ENCODE results near the gene ELF2. TPM values are rescaled to one million over a fixed set of nuclear protein-coding genes. Genes with fewer than 3 reads are reported as not detected.
A peak's percentile ranks its signal among the peaks of the same experiment; 100 is the strongest.
"Not testable (repeated sequence)": the region's sequence is repeated elsewhere in the genome, so short reads cannot be mapped to it uniquely, and the experiment has no call there.

The ELF2 gene
- total RNA-seq, 1 experiment from 2014 or later = 44.6 TPM

DNA sequence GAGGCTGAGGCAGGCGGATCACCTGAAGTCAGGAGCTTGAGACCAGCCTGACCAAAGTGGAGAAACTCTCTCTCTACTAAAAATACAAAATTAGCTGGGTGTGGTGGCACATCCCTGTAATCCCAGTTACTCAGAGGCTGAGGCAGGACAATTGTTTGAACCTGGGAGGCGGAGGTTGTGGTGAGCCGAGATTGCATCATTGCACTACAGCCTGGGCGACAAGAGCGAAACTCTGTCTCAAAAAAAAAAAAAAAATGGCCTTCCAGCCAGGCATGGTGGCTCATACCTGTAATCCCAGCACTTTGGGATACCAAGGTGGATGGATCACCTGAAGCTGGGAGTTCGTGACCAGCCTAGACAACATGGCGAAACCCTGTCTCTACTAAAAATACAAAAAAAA lies 168.7 kb downstream of the ELF2 start:
- TF ChIP-seq GABPB1 (CRISPR knock-in tag; IDR thresholded peaks at IDR 0.05) = peak; percentile 83
- H3K9me3 Mint-ChIP-seq; H3K27ac Mint-ChIP-seq; H3K36me3 Mint-ChIP-seq; DNase-seq (ENCODE audit: low spot score); POLR2A ChIA-PET; H3K4me3 Mint-ChIP-seq; ATAC-seq; H3K27me3 Mint-ChIP-seq (ENCODE audit: low read depth): not testable (repeated sequence)
- CTCF ChIA-PET = interaction anchor here (2.3 kb wide), 1 partner anchor 22 kb away, joined by 10 read pairs; no protein-coding TSS in a partner anchor
- peaks cover 13% of the 10 kb centered on the region for H3K4me1 Mint-ChIP-seq

DNA sequence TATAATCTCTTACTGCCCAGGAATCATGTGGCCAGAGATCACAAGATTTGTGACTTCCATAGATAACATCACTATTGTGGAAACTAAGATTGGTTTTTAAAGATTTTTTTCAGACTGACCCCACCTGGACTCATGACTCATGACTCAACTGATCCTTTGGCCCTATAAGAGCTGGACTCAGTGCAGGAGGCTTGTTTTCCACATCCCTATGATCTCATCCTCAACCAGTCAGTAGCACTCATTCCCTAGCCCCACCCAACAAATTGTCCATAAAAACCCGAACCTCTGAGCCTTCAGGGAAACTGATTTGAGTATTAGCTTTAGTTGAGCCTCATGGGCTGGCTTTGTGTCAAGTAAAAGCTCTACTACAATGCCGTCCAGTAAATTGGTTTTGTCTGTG lies 169.4 kb downstream of the ELF2 start:
- DNase-seq (ENCODE audit: low spot score) (no peak), ATAC-seq (no peak)
- H3K9me3 Mint-ChIP-seq = peaks cover 9% of the 10 kb centered on the region
- no peaks in the 10 kb centered on the region for H3K27me3 Mint-ChIP-seq (ENCODE audit: low read depth)
- H3K4me1 Mint-ChIP-seq = peaks cover 11% of the 10 kb centered on the region
- H3K27ac Mint-ChIP-seq = no peak overlapping the region
- ChIA-PET CTCF (interaction anchor here (2.3 kb wide), 1 partner anchor 23 kb away, joined by 10 read pairs; no protein-coding TSS in a partner anchor), POLR2A (no interaction called here)
- H3K4me3 Mint-ChIP-seq = no peak overlapping the region
- TF ChIP-seq HMGA2 (CRISPR knock-in tag; IDR thresholded peaks at IDR 0.05) (no peak), SMAD4 (CRISPR knock-in tag; IDR thresholded peaks at IDR 0.05) (no peak), PRRX2 (CRISPR knock-in tag; IDR thresholded peaks at IDR 0.05) (no peak), TP53 (CRISPR knock-in tag; IDR thresholded peaks at IDR 0.05) (no peak), MXD4 (CRISPR knock-in tag; IDR thresholded peaks at IDR 0.05; ENCODE audit: borderline replicate concordance) (no peak), ZNF396 (CRISPR knock-in tag; IDR thresholded peaks at IDR 0.05; ENCODE audit: borderline replicate concordance) (no peak), ZNF416 (CRISPR knock-in tag; IDR thresholded peaks at IDR 0.05) (no peak), JAZF1 (CRISPR knock-in tag; IDR thresholded peaks at IDR 0.05) (no peak)
- TF ChIP-seq, protein P1, sequence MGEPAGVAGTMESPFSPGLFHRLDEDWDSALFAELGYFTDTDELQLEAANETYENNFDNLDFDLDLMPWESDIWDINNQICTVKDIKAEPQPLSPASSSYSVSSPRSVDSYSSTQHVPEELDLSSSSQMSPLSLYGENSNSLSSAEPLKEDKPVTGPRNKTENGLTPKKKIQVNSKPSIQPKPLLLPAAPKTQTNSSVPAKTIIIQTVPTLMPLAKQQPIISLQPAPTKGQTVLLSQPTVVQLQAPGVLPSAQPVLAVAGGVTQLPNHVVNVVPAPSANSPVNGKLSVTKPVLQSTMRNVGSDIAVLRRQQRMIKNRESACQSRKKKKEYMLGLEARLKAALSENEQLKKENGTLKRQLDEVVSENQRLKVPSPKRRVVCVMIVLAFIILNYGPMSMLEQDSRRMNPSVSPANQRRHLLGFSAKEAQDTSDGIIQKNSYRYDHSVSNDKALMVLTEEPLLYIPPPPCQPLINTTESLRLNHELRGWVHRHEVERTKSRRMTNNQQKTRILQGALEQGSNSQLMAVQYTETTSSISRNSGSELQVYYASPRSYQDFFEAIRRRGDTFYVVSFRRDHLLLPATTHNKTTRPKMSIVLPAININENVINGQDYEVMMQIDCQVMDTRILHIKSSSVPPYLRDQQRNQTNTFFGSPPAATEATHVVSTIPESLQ (CRISPR knock-in tag; IDR thresholded peaks at IDR 0.05) = no peak
- TF ChIP-seq, protein P2, sequence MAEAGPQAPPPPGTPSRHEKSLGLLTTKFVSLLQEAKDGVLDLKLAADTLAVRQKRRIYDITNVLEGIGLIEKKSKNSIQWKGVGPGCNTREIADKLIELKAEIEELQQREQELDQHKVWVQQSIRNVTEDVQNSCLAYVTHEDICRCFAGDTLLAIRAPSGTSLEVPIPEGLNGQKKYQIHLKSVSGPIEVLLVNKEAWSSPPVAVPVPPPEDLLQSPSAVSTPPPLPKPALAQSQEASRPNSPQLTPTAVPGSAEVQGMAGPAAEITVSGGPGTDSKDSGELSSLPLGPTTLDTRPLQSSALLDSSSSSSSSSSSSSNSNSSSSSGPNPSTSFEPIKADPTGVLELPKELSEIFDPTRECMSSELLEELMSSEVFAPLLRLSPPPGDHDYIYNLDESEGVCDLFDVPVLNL (CRISPR knock-in tag; IDR thresholded peaks at IDR 0.05; ENCODE audit: borderline replicate concordance, low read depth) = no peak
- TF ChIP-seq, protein P3, sequence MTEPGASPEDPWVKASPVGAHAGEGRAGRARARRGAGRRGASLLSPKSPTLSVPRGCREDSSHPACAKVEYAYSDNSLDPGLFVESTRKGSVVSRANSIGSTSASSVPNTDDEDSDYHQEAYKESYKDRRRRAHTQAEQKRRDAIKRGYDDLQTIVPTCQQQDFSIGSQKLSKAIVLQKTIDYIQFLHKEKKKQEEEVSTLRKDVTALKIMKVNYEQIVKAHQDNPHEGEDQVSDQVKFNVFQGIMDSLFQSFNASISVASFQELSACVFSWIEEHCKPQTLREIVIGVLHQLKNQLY (CRISPR knock-in tag; IDR thresholded peaks at IDR 0.05) = no peak
- peaks cover 10% of the 10 kb centered on the region for H3K36me3 Mint-ChIP-seq

Other genes with a start within 250 kb of the ELF2 start
- gene NOCT, start 161.4 kb downstream of the ELF2 start, total RNA-seq (2021) = 37.9 to 43.4 TPM (median 39.2 TPM) in 3 replicates
- gene MGARP, start 103.0 kb upstream of the ELF2 start, total RNA-seq (2021) = 4.6 to 7.5 TPM (median 6.2 TPM) in 3 replicates
- gene NAA15, start 124.3 kb upstream of the ELF2 start, total RNA-seq (2021) = 81.4 to 98.9 TPM (median 81.6 TPM) in 3 replicates
- gene NDUFC1, start 125.3 kb upstream of the ELF2 start, total RNA-seq (2021) = 61.7 to 72.3 TPM (median 64.5 TPM) in 3 replicates

Data from WTC11 (cell line).